CD4-positive, alpha-beta T cell treated with Interleukin-4 for 4 hours (primary cell): Measurements from ENCODE around the gene FTCDNL1.

Experiments
- DNase-seq: peaks from one replicate; pipeline ENCODE4 v3.0.0-alpha.2; 2020

The FTCDNL1 gene

DNA sequence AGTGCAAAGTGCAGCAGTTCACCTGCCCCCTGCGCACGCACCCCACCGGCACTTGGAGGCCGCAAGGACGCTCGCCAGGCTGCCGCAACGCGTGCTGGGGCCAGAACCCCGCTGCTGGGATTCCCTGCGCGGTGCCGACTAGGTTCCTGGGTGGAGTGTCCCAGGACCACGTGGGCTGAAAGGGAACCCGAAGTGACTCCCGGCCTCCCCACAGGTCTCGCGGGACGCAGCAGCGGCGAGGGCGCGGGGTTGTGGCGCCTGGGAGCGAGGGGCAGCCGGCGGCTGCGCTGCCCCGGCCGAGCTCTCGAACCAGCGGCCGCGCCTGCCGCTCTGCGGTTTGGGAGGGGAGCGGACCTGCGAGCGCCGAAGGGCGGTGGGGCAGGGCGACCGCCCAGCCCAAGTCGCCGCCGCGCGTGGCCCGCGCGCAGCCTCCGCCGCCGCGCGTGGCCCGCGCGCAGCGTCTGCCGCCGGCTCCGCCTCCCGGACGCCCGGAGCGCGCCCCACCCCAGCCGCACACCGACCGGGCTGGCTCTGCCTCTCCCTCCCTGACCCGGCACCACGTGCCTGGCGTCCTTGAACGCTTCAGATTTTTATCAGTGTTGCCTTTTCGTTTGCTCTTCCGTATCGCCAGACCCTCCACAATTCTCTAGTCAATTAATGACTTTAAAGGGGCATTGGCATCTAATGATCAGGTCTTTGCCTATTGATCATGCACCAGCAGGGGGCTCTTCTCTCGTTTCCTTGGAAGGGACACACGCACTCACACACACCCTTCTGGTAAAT is at the start of gene FTCDNL1:
FTCDNL1 (minus strand) TSS at position 475 of the 783 bp plus-strand sequence. CDS start 2,230 bp downstream, outside the sequence.
- peak; percentile 50 for DNase-seq

DNA sequence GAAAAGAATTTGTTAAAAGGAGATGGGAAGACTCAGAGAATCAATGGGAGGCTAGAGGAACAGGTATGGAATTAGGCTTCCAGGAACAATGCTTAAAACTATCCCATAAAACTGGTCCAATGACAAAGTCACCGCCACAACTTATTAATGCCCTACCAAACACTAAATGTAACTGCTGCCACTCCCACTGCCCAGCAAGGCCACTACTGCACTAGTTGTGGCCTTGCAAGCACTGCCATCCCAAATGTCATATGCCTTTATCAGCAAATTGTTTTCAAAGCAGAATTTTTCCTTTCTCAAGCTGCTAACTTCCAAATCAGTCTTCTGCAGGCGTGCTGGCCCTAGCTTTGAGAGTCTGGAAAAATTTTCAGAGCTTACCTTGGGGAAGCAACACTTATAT is 45.6 kb upstream of the FTCDNL1 start:
- no peak for DNase-seq

DNA sequence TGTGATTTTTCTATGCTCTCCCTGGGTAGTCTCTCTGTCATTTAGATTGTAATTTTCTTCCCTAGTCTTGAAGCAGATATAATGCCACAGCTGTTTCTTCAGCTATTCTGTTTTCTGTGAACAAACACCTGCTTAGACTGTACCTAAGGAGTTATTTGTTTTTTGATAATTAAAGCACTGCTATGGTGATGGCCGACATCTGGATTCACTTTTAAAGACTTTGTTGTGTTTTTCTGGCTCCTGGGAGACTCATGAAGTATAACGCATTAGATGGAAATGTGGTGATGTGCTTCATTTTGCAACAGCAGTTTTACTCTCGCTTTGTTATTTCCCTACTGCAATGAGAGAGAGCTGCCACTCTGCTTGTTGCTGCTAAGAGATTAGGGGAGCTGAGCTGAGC is 44.4 kb upstream of the FTCDNL1 start:
- no peak for DNase-seq

DNA sequence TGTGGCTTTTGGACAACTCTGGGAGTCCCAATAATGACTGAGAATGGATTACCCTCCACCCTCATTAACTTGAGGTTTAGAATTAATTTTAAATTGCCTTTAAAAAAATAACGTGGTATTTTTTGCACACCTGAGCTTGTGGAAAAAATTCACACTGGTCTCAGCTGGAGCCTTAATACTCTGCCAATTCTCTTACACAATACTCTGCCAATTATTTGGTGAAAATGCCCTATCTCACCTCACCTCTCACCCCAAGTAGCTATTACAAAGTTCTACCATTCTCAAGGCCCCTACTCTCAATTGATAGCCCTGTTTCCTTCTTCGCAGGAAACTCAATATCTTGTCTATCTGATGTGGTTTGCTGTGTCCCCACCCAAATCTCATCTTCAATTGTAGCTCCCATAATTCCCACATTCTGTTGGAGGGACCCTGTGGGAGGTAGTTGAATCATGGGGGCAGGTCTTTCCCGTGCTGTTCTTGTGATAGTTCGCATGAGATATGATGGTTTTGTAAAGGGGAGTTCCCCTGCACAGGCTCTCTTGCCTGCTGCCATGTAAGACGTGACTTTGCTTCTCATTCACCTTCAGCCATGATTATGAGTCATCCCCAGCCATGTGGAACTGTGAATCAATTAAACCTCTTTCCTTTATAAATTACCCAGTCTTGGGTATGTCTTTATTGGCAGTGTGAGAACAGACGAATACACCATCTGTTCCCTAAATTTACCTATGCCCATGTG is 32.7 kb upstream of the FTCDNL1 start:
- DNase-seq, result no peak

DNA sequence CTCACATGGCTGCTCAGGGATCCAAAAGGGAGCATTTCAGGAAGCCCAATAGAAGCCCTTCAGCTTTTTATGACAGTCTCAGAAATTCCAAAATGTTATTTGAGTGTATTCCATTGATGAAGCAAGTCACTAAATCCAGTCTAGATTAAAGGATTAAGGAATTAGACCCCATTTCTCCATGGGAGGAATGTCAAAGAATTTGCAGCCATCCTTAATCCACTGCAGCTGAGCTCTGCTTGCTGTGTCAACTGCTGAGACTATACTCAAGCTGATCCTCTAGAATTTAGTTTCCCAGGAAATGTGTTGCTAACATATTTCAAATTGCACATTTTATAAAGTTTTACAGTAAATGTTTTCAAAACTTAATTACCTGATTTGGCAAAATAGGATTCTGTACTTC is 31.7 kb upstream of the FTCDNL1 start:
- DNase-seq, result no peak

DNA sequence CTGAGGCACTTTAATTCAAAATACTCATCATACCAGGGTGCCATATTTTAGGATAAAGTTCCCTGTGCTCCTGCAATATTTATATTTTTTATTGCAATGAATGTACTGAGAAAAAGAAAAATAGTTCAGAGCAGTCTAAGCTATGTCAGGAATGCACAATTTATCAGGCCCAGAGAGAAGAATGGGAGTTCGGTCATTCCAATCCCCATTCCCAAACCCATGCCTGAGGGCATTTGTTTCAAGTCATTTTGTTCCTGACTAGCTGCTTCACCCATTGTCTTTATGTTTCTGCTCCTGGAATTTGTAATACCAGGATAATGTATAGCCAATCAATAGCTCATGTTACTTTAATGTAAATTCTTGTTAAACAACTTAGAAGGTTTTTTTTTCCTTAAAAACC is 24.4 kb upstream of the FTCDNL1 start:
- no peak for DNase-seq

DNA sequence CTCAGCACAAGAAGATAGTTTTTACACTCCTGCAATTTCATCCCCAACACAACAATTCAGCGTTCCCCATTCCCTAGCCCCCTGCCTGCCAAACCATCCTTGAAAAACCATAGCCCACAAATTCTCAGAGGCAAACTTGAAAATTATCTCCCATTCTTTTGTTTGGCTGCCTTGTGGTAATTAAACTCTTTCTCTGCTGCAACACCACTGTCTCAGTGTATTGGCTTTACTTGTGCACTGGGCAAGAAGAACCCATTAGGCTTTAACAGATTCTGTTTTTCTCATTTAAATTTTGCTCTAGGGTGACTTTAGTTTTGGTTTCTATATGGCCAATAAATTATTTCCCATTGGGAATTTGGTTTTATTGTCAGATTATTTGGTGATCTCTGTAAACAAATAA is 23.2 kb upstream of the FTCDNL1 start:
- DNase-seq, result no peak

DNA sequence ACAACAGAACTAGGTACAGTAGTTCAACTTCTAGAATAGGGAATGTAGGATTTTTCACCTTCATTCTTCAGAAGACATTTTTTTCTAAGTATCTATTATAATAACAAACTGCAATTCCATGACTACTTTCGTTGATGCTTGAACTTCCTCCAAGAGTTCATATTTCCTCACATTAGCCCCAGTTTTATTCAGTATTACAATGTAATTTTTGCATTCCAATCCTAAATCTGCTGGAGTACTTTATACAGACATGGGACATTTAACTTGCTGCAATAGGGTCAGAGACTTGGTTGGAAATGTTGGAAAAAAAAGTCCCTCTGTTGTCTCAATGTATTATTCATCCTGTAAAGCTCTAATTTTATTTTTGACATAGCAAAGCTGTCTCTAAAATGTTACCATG is 19.6 kb upstream of the FTCDNL1 start:
- no peak for DNase-seq

DNA sequence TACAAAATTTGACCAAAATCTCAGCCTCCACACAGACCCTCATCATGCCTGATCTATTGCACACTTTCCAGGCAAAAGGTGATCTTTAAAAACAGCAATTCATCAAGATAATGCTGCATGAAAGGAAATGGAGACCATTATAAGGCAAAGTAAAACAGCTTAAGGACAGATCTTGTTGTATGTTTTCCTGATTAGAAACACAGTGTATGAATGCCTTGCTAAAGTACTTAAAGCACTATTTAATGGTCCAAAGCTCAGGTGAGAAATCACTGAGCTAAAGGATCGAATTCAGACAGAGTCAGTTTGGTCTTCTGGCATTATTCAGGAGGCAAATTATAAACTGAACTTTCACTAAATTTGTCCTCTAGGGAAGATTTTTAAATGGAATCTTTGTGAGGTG is 18.7 kb upstream of the FTCDNL1 start:
- DNase-seq, result no peak

DNA sequence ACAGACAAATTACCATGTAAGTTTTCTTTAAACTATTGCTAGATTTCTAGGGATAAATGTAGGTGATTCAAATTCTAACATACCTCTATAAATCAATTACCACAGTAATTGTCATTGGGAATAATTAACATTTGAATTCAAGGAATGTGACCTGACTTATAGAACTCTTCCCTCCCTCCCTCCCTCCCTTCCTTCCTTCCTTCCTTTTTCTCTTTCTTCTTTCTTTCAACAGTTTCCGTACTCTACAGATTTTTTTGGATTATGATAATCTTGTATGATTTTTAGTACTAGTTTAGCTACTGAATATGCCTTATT is 18.2 kb upstream of the FTCDNL1 start:
- no peak for DNase-seq

DNA sequence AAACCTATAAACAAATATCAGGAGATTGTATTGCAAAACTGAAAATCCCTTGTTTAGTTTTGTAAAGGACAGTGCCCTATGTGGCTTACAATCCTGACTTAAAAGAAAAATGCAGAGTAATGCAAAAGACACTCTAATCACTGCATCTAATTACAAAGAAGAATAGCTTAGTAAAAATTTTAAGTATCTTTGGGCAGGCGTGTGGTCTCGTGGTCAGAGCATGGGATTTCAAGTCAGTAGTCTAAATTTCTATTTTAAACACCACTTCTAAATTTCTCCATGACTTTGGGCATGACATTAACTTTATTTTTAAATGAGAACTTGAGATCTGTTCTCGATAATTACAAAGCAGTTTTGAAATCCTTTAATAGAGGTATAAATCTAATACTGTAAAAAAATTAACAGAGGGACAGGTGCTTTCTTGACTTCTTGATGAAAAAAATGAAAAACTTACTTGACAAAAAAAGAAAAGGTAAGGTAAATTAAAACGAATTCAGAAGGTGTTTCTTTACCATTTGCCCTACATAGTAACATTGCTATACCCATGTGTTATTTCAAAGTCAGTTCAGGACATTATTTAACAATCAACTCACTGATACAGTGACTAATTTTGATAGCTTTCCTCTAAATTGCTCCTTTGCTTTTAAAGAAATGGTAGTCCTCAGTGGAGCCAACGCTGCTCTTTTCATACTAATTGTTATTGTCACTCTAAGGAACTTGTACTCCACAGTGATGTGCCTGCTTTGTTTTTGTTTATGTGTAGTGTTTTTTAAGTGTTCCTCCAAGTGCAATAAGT is 17.6 kb upstream of the FTCDNL1 start:
- DNase-seq, result no peak

DNA sequence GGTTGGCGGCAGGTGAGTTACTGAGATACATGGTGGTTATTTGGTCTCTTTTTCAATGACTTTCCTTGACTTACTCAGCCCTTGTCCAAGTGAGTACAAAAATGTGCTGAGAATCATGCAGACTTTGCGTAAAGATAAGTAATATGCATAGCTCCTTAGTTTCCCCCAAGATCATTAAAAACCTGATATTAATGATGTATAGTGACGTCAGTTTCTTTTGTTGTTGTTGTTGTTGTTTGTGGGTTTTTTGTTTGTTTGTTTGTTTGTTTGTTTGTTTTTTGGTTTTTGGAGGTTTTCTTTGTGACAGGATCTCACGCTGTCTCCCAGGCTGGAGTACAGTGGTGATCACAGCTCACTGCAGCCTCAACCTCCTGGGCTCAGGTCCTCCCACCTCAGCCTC is 14.9 kb upstream of the FTCDNL1 start:
- DNase-seq, result no peak

DNA sequence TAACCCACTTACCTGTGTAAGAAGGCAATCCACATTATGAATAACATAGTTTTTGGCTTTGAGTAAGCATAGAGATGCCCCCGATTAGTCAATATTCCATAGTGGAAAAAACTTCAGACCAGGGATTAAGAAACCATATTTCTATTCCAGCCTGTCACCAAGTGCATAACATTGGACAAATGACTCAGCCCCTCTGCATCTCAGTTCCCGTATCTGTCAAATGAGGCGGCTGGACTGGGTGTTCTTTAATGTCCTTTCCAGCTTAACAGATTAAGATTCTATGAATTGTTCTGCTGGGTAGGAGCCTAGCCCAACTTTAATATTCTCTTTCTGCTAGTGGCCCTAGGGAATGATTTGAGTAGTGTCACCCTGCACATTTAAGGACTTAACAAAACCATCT is 11.8 kb upstream of the FTCDNL1 start:
- no peak for DNase-seq

DNA sequence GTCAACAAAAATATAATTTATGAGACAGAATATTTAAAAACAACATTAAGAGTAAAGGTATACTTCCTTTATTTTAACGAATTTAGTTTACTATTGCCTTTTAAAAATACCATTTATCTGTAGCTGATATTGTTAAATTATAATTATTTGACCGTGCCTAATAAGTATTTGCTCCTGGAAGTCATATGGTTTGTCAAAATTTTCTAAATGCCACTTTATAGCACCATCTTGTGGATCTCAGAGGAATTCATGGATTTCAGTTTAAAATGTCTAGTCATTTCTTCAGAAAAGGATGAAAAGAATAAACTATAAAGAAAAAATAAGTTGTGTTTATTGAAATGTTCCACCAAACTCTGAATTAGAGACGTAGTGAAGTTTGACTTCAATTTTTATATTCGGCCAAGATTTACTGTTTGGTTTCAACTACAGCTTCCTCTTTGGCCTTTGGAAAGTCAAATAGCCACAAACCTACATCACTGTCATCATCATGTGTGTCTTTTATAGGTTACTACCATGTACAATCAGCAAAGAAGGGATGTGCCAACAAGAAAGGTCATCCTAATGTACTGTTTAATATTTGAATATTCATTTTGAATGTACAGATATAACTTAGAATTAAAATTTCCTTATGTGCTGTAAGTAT is 10.3 kb upstream of the FTCDNL1 start:
- peak; percentile 29 for DNase-seq

DNA sequence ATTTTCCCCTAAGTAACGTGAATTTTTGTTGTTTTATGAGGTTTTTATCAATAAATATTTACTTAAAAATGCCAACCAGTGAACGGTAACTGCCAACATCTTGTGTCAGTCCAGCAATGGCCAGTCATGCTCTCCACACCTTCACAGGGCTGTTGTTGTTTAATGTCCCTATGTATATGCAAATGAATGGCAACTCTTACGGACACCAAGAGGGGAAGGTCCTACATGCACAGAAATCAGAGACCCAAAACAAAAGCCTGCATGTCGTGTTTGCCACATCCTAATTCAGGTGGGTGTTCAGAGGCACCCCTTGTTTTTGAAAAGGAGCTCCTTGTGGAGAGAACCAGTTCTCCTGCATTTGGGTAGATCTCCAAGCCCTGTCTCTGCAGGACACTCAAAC is 4.8 kb upstream of the FTCDNL1 start:
- no peak for DNase-seq

DNA sequence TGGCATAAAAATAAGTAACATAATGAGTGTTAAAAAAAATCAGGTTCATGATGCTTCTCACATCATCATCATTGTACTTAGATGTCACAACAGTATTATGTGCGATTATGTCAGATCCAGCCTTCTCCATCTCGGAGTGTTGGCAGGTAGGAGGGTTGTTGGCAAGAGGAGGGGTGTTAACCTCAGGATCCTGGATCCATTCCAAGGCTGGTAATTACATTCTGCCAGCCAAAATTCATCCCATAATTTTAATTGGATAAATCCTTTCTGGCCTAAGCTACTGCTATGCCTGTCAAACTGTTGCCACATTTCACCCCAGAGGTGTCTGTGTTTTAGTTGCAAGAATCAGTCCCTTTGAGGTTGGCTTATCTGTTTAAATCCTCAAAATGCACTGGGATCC is 891 bp upstream of the FTCDNL1 start:
- DNase-seq, result no peak

DNA sequence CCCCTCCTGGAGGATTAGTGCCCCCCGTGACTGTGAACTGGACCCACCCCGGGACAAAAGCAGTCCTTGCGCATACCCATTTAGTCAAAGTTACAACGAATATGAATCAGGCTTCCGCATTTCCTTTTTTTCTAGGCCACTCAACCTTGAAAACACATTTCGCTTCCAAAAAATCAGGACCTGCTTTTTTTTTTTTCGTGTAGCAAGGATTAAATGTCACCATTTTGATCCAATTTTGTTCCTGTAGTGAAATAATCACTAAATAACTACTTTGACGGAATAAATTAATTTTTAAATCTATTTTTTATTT is 464 bp upstream of the FTCDNL1 start:
- no peak for DNase-seq

DNA sequence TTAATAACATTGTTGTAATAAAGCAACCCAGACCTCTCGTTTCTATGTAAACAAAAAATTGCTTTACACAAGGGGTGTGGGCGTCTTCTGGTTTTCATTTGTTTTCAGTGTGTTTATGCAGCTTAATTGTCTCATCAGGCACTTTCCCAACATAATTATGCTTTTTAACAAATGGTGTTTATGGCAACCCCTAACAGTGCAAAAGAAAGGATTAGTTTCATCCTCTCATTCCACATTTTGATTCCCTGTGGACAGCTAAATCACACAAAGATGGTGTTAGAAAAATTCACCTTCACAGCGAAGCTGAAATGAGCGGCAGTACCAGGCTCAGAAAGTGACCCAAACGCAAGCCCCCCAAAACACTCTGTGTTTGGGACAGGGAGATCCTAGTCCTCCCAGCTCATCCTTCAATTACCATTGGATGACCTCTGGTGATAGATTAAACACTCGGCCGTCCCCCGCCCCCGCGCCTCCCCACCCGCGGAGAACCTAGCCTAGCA is 724 bp downstream of the FTCDNL1 start:
- DNase-seq, result no peak

DNA sequence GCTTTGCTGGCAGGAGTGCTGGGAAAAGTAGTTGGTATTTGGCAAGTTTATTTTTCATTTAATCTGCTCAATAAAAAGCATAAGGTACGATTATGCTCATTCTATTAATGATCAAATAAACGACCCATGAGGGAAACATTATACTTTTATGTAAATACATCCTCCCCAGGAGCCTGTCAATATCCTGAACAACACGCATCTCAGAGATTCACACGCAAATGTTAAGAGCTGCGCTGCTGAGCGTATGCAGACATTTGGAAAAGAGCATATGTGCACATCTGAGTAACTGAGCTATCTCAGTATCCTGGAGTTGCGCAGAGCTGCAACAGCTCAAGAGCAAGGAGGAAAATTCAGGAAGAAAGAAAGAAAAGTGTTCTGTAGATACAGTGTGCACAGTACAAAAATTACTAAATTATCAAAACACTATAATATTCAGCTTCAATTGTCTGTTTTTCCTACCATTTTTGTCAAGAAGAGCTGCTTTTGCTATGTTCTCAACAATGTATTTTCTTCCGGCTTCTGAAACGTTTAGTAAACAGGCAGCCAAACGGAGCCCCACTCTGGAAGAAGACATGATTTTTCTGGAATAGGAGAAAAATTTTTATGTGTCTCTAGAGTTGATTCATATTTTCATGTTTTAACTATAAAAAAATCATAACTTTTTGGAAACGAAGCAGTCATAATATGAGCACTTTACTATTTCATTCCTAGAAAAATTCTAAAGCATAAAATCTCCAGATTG is 2.4 kb downstream of the FTCDNL1 start:
- DNase-seq, result no peak

DNA sequence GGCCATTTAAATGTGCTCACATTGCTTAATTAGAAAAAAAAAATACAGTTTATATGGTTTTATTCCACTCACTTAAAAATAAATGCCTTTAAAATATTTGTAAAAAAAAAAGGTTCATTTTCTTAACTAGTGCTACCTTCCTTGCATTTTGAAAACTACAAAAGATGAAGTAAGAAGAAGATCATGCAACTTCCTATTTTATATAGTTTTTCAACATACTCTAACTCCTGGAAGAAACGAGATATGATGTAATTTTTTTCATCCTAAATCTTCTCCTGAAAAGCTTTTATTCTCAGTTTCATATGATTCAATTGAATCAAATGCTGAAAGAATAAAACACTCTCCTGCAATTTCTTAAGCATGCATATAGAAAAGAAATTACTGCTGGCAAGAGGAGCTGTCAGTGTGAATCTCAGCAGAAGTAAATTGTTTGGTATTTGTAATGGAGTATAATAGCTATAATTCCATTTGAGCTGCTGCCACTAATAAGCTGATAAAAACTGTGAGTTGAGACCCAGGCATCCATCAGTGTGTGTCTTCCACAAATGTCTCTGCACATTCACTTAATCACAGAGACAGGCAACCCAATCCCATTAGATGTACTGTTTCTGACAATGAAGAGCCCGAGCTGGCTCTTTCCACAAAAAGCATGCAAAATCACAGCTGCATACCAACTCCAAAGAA is 3.7 kb downstream of the FTCDNL1 start:
- no peak for DNase-seq

DNA sequence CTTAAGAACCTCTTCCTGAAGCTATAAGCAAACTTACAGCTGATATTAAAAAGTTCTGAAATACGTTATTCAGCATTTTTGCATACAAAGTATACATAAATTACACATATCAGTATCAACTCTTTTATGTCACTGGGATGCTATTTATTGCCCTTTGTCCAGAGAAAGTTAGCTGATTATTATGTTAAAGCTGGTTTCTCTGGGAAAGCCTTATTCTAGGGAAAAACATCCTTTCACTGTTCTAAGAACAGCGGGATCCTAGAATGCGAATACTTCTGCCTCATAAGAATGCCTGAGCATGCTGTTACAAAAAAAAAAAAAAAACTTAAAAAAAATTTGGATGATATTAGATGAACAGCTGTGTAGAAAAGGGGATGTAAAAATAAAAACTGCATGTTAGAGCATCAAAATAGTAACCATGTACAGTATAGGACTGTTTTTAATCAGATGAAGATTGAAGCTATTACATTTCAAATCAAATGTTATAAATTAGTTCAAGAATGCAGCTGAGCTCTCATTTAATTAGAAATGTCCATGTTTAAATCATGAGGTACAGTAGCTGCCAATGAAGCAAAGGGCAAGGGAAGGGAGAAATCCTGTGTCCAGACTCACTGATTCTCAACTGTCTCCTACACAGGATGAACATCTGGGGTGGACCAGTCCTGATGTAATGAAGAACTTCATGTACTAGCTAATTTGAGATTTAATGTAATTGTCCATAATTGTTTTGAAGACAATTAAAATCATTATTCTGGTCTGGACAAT is 8.2 kb downstream of the FTCDNL1 start:
- DNase-seq, result no peak
